Mesothelial cell of epicardium (in vitro differentiated cells): ENCODE results near the gene ANKFN1. TPM values are rescaled to one million over a fixed set of nuclear protein-coding genes. Genes with fewer than 3 reads are reported as not detected.

ENCODE experiments used
- DNase-seq, 2 experiments: peaks; one replicate each; pipeline ENCODE4 v3.0.0; 2021; ENCODE audit warnings: low spot score in 2 of 2; ENCODE audit not compliant: unreplicated experiment in 2 of 2
- H3K27ac Mint-ChIP-seq: 2 replicates; pipeline ENCODE4 v1.8.0; 2021; ENCODE audit warnings: mixed read lengths
- H3K27me3 Mint-ChIP-seq: 2 replicates; pipeline ENCODE4 v1.8.0; 2021; ENCODE audit warnings: low read depth, mixed read lengths
- H3K36me3 Mint-ChIP-seq: 2 replicates; pipeline ENCODE4 v1.8.0; 2021; ENCODE audit warnings: mixed read lengths
- H3K4me1 Mint-ChIP-seq: 2 replicates; pipeline ENCODE4 v1.8.0; 2021; ENCODE audit warnings: mixed read lengths
- H3K4me3 Mint-ChIP-seq: 2 replicates; pipeline ENCODE4 v1.8.0; 2021; ENCODE audit warnings: mild to moderate bottlenecking, moderate library complexity, mixed read lengths
- H3K9me3 Mint-ChIP-seq: 2 replicates; pipeline ENCODE4 v1.8.0; 2021; ENCODE audit warnings: mixed read lengths
- total RNA-seq: library from RNA; stranded (reverse); gene quantifications from 3 replicates; pipeline ENCODE4 v1.2.1, GENCODE V29; 2021
- TF ChIP-seq, protein P1 (sequence below): fragments of 200-600 bp; sonication (generic); IDR thresholded peaks from one replicate; pipeline ENCODE4 v1.5.0; 2021; ENCODE audit warnings: antibody characterized with exemption; ENCODE audit not compliant: unreplicated experiment

Gene ANKFN1
- total RNA-seq, 1 donor from 2014 or later = 0.34 TPM

DNA sequence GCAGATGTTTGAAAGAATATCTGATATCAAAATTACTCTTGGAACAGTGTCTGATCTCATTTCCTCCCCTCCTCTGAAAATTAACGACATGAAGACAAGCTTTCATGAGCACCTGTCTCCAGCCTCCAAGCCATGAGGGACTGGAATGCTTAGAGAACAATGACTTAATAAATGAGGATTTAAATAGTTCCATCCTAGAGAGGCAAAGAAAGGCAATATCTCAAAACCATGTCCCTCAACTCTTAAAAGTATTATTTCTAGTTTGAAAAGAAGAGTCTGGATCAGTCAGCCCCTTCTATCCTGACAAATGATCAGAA lies 137.5 kb downstream of the ANKFN1 start:
- H3K27ac Mint-ChIP-seq = no peak overlapping the region
- H3K27me3 Mint-ChIP-seq = peaks cover 10% of the 10 kb centered on the region
- no peaks in the 10 kb centered on the region for H3K4me1 Mint-ChIP-seq
- H3K4me3 Mint-ChIP-seq = no peak overlapping the region
- H3K36me3 Mint-ChIP-seq = no peaks in the 10 kb centered on the region
- H3K9me3 Mint-ChIP-seq = no peaks in the 10 kb centered on the region
- no peak for DNase-seq
- TF ChIP-seq, protein P1, sequence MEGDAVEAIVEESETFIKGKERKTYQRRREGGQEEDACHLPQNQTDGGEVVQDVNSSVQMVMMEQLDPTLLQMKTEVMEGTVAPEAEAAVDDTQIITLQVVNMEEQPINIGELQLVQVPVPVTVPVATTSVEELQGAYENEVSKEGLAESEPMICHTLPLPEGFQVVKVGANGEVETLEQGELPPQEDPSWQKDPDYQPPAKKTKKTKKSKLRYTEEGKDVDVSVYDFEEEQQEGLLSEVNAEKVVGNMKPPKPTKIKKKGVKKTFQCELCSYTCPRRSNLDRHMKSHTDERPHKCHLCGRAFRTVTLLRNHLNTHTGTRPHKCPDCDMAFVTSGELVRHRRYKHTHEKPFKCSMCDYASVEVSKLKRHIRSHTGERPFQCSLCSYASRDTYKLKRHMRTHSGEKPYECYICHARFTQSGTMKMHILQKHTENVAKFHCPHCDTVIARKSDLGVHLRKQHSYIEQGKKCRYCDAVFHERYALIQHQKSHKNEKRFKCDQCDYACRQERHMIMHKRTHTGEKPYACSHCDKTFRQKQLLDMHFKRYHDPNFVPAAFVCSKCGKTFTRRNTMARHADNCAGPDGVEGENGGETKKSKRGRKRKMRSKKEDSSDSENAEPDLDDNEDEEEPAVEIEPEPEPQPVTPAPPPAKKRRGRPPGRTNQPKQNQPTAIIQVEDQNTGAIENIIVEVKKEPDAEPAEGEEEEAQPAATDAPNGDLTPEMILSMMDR = no peak

GRCh38 chr17:56291226-56291805 lies 138.0 kb downstream of the ANKFN1 start:
- no peak overlapping the region for H3K4me3 Mint-ChIP-seq
- no peak overlapping the region for H3K27ac Mint-ChIP-seq
- no peak for DNase-seq
- H3K9me3 Mint-ChIP-seq = no peaks in the 10 kb centered on the region
- peaks cover 10% of the 10 kb centered on the region for H3K27me3 Mint-ChIP-seq
- no peaks in the 10 kb centered on the region for H3K4me1 Mint-ChIP-seq
- TF ChIP-seq, protein P1 = no peak
- no peaks in the 10 kb centered on the region for H3K36me3 Mint-ChIP-seq

GRCh38 chr17:56292010-56292409 lies 138.7 kb downstream of the ANKFN1 start:
- H3K9me3 Mint-ChIP-seq = no peaks in the 10 kb centered on the region
- no peak overlapping the region for H3K27ac Mint-ChIP-seq
- TF ChIP-seq, protein P1 = no peak
- DNase-seq = no peak
- H3K27me3 Mint-ChIP-seq = peaks cover 12% of the 10 kb centered on the region
- H3K36me3 Mint-ChIP-seq = no peaks in the 10 kb centered on the region
- no peaks in the 10 kb centered on the region for H3K4me1 Mint-ChIP-seq
- no peak overlapping the region for H3K4me3 Mint-ChIP-seq

- H3K36me3 Mint-ChIP-seq = no peaks in the 10 kb centered on the region
Measured at GRCh38 chr17:56292578-56292977, 139.3 kb downstream of the ANKFN1 start.

GRCh38 chr17:56297184-56297583 lies 143.9 kb downstream of the ANKFN1 start:
- no peak for DNase-seq
- TF ChIP-seq, protein P1 = no peak
- H3K27me3 Mint-ChIP-seq = peaks cover 43% of the 10 kb centered on the region
- H3K27ac Mint-ChIP-seq = no peak overlapping the region
- no peaks in the 10 kb centered on the region for H3K9me3 Mint-ChIP-seq
- no peak overlapping the region for H3K4me3 Mint-ChIP-seq
- H3K36me3 Mint-ChIP-seq = no peaks in the 10 kb centered on the region
- no peaks in the 10 kb centered on the region for H3K4me1 Mint-ChIP-seq

More at GRCh38 chr17:56292578-56292977, 139.3 kb downstream of the ANKFN1 start:
- TF ChIP-seq, protein P1 = no peak
- Mint-ChIP-seq H3K27ac (no peak overlapping the region), H3K9me3 (no peaks in the 10 kb centered on the region), H3K4me3 (no peak overlapping the region), H3K27me3 (peaks cover 14% of the 10 kb centered on the region), H3K4me1 (no peaks in the 10 kb centered on the region)
- DNase-seq = no peak

DNA sequence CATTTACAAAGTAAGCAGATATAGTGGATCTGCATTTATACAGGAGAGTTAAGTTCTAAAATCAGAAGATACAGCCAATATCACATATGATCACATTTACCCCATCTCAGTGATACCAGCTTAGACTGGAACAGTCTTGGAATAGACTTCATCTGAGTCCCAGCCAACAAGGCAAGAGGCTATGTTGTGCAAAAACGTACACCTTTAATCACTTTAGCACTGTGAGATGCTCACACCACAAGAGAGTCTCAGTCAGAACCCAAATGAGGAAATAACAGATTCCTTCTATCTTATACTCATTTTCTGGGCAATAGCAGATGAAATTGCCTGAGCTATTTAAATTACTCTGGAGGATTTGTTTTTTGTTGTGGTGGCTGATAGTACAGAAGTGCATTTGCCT lies 145.6 kb downstream of the ANKFN1 start:
- Mint-ChIP-seq H3K4me1 (no peaks in the 10 kb centered on the region), H3K4me3 (no peak overlapping the region), H3K9me3 (no peaks in the 10 kb centered on the region), H3K27me3 (peaks cover 44% of the 10 kb centered on the region), H3K27ac (no peak overlapping the region), H3K36me3 (no peaks in the 10 kb centered on the region)
- TF ChIP-seq, protein P1 = no peak
- DNase-seq = no peak
